Retinal pigment epithelial cell (primary cell): ENCODE measurements around the gene BLTP3A.
"Not testable (repeated sequence)": the region's sequence is repeated elsewhere in the genome, so short reads cannot be mapped to it uniquely, and the experiment has no call there.

ENCODE experiments used
- DNase-seq: peaks from one replicate; pipeline ENCODE4 v3.0.0-alpha.2; 2010; ENCODE audit warnings: low read depth
- H3K4me3 ChIP-seq: 2 replicates; pipeline ENCODE4 v1.5.1; 2011; ENCODE audit warnings: mild to moderate bottlenecking, low read length, control low read depth, moderate library complexity
- CTCF ChIP-seq: conservative IDR thresholded peaks from 2 replicates; pipeline ENCODE4 v1.5.1; 2011; ENCODE audit warnings: low read depth, low read length, control low read depth, inconsistent platforms

BLTP3A gene

GRCh38 chr6:34810017-34810882, 18.4 kb downstream of the BLTP3A start:
- DNase-seq: no peak
- no peak overlapping the region for H3K4me3 ChIP-seq
- no peak for TF ChIP-seq CTCF

DNA sequence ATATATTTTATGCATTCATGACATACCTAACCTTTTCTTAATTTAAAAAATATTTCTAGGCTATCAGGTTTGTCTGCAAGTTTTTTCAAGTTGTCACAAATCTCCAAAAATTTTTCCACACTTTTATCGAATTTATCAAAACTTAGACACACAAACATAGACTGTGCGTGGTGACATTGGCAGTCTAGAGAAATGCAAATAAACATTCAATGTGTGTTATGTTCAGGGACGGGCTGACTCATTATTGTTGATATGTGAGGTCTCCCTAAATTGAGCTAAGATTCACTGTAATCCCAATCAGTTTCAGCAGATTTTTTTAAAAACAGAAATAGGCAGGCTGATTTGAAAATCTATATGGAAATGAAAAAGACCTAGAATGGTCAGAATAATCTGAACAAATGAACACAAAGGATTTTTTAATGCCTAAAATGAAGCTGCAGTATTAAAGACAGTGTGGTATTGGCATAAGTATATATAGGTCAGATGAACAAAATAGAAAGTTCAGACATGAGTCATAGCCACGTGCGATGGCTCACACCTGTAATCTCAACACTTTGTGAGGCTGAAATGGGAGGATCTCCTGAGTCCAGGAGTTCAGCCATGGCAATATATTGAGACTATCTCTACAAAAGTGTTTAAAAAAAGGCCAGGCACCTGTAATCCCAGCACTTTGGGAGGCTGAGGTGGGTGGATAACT, 19.2 kb downstream of the BLTP3A start:
- H3K4me3 ChIP-seq: no peak overlapping the region
- TF ChIP-seq CTCF: no peak
- no peak for DNase-seq

GRCh38 chr6:34813028-34813713, 21.3 kb downstream of the BLTP3A start:
- DNase-seq: no peak
- no peak for TF ChIP-seq CTCF
- H3K4me3 ChIP-seq: no peak overlapping the region

DNA sequence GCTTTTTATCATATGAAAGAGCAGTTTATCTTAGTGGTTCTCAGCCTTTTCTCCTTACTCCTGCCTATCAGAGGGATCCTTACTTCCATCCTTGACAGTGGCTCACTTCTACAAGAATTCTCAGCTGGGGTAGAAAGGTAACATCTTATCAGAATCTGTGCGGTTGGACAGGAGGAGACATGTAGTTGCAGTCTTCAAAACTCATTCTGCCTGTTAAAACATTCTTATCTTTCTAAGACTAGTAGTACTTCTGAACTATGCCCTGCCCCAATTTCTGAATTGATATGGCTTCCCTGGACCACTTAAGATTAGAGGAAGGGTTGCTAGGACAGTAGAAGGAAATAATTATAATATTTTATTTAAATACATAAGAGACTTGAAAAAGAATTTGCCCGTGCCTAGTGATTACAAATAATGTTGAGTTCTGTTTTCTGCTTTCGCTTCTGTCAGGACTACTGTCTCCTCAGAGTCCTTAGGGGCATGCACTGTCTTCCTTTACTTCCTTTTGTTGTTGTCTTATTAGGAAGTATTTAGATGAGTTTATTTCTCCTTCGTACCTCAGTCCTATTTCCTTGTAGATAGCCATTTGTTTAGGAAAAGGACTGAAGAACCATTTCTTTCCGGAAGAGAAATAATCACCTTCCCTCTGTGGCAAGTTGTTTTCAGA, 24.9 kb downstream of the BLTP3A start:
- no peak for DNase-seq
- H3K4me3 ChIP-seq: no peak overlapping the region
- no peak for TF ChIP-seq CTCF

GRCh38 chr6:34817446-34817845, 25.6 kb downstream of the BLTP3A start:
- TF ChIP-seq CTCF: no peak
- no peak for DNase-seq
- H3K4me3 ChIP-seq: no peak overlapping the region

GRCh38 chr6:34818872-34819570, 27.1 kb downstream of the BLTP3A start:
- not testable (repeated sequence) for DNase-seq, H3K4me3 ChIP-seq
